Activated CD4-positive, CD25-positive, alpha-beta regulatory T cell treated with anti-CD3 and anti-CD28 coated beads, Interleukin-2, amount 50 U/mL, for 24 hours (primary cell): ENCODE measurements around the gene KCNN2.

Experiments used
- ATAC-seq, 2 donors: fragments of 150-1000 bp; cut with Tn5 transposase; one replicate each; pipeline ENCODE4 v1.10.0; 2021; ENCODE audit warnings: mild to moderate bottlenecking in 1 of 2, moderate library complexity in 1 of 2

The KCNN2 gene

DNA sequence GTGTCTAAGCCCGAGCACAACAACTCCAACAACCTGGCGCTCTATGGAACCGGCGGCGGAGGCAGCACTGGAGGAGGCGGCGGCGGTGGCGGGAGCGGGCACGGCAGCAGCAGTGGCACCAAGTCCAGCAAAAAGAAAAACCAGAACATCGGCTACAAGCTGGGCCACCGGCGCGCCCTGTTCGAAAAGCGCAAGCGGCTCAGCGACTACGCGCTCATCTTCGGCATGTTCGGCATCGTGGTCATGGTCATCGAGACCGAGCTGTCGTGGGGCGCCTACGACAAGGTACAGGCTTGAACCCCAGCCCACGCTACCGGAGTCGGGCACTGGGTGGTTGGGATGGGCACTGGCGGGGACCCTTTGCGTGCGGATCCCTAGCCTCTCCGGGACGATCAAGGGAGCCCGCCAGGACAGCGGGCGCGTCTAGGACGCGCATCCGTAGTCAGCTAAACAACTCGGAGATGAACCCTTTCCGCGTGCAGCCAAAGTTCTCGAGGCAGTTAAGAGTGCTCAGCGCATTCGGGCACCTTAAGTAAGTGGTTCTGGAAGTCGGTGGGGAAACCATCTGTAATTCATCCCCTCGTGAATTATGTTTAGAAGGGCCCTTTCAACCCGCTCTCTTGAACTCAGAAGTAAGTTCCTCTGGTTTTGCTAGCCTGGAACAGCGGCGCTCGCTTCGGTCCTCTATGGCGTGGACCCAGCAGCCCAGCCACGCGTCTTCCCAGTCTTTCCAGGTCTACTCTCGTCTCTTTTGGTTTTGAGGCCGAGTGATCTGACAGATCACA lies 1.3 kb downstream of the KCNN2 start:
- no peak for ATAC-seq

DNA sequence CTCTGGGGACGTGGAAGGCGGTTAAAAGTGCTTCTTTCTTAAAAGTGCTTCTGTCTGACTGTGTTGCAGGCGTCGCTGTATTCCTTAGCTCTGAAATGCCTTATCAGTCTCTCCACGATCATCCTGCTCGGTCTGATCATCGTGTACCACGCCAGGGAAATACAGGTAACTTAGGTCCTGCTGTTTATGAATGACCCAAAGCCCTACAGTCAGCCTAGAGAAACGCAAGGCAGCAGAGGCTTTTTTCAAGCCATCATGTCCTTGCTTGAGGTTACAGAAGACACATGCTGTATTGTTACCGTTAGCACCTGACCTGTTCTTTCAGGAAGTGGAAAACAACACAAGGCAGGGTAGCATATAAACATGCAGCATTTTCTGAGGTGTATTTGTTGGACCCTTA lies 2.0 kb downstream of the KCNN2 start:
- ATAC-seq, result no peak

DNA sequence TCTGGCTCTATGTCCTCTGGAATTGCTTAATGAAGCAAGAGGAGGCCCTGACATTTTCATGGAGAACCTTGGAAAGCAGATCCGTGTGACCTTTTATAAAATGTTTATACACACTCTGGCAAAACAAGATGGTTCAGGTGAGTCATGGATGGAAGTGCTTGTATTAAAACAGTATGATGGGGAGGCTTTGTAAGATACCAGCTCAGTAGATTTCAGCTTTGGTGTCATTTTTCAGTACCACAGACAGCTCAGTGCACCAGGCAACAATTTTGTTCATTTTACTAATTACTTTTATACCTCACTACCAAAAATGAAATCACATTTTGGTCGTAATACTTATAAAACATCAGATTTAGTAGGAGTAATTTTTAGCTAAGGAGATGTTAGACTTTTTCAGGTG lies 5.2 kb downstream of the KCNN2 start:
- no peak for ATAC-seq

DNA sequence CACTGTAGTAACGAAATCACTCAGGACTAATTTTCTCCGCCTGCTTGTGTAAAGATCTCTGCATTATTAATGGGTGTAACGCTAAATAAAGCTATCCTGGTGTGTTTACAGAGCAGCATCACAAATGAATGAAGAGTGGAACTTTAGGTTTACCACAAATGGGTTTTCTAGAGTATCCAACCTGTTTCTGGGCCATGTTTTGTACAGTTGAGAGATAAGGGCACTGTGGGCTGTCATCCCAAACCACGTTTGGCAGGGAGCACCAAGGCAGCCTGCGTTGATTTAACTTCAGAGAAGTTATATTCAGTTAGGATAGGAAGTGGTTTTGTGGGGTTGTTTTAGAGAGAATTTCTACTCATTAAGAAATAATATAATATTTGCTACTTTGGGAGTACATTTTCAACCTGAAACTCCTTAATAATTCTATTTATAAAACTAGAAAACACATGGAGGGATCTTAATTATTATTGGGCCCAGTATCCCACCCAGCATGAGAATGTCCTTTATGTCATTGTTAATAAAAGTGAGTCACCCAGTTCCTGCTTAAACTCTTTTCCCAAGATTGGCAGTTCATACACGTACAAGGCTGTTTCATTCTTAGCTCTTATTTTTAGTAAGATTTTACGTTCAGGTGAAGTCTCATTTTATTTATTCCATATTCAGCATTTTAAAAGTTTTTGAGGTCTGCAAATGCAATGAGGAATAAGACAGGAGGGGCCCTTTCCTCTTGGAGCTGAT lies 8.0 kb downstream of the KCNN2 start:
- no peak for ATAC-seq

DNA sequence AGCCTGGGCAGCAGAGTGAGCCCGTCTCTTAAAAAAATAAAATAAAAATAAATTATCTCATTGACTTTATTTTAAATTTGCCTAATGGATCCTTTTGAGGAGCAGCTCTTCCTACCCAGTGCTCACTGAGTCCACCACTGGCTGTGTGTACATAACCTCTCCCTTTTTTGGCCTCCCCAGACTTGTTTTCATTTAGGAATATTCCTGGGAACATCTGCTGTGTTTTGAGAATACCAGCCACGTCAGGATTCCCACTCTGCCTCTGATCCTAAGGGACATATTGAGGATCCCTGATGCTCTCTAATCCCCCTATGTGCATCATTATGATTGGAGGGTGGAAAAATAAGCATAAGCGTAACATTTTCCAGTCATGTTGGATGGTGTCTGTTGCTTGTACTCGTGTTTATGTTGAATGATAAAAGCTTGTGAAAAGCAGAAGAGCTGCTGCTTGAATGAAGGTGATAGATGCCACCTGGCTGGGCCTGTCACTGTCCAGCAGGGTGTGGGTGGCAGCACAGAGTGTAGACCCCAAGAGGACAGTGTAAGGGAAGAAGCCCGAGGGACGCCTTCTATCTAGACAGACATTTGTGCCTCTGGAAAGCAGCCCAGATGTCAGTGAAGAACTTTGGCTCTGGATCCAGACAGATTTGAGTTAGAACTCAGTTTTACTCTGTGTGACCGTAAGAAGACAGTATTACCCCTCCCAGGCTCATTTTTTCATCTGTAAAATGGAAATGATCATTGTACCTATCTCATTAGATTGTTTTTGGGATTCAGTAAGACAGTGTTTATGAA lies 15.4 kb downstream of the KCNN2 start:
- no peak for ATAC-seq

DNA sequence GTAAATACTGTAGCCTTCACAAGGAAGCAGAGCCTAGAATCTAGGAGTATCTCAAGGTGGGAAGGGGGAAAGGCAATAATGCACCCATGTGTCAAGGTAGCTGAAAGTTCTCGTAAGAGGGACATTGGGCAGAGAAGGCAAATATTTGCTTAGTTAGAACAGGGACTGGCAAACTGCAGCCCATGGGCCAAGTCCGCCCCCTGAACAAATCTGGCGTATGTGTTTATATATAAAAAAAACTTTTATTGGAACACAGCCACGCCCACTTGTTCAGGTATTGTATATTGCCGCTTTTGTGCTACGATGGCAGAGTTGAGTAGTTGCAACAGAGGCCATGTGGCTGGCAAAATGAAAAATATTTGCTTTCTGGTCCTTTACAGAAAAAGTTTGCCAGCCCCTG lies 16.1 kb downstream of the KCNN2 start:
- ATAC-seq, result no peak

DNA sequence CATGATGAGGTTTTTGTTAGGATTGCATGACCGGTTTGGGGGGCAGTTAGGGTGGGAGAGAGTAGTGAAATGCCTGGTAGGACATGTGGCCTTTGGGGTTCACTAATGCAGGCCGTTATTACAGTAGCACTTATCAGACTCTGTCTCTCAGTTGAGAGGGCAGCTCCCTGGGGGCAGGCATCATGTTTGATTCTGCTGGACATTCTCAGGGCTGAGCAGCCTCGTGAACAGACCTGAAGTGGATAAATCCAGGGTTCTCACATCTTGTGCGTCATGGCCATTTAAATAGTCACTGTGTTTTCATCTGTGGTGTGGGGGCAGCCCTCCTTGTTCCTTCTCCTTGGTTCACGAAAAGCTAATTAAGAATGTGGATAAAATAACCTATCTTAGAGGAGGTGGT lies 18.9 kb downstream of the KCNN2 start:
- ATAC-seq, result no peak

DNA sequence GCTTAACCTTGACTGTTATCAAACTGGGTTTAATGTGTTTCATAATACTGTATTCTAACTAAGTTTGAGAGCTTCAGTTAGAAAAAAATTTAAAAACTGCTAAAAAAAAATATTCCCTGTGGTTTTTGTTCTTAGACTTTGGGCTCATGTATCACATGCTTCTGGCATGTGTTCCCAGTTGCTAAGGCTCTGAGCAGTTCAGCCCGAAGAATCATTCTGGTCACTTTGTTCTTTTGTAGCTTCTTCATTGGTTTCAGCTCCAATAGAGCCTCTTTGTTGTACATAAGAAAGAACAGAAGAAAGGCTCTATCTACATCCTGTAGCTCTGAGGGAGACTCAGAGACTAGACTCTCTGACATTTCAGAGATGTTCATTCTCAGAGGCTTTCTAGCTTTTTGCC lies 25.6 kb downstream of the KCNN2 start:
- ATAC-seq, result no peak

DNA sequence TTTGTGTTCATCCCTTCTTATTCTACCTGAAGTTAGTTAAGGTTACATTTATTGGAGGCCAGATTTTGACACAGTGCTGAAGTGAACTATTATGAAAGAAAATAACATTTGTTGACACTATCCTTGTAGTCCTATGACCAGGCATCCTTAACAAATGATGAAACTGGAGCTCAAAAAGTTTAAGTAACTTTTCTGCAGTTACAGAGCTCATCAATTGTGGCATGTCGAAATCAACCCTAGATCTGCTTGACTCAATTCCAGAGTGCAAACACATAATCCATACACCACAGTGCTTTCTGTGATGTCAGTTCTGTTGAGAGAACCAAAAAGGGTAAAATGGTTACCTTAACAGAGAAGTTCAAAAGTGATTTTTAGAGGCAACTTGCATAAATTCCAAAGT lies 28.6 kb downstream of the KCNN2 start:
- ATAC-seq, result no peak

DNA sequence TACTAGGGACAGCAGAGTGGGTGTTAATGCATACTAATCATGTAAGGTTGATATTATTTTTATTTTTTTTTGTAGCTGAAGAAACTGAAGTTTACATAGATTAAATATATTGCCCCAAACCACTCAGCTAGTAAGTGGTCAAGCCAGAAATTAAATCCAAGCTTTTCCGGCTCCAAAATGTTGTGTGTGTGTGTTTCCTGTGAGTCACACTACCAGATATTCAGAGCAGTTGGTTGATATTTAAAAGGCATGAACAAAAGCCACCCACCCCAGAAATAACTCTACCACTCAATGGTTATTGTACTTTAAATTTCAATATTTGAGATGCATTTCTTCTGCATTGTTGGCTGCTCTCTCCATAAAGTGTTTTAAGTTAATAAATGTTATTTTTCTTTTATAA lies 29.5 kb downstream of the KCNN2 start:
- no peak for ATAC-seq

DNA sequence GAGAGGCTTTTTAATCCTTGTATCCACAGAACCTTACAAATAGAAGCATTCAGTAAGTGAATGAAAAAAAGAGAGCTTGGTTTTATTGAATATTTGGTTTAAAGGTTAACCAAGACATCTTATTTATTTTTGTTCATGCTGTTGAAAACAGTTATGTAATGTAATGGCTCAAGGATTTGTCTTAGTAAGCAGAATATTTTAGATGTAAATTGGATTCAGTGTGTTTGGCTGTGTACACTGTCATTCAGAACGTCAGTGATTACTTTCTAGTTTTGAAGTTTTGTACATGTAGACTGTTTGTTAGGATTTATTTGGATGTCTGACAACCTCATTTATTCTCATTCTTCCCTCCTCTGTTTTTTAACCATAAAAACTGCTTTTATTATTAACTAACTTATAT lies 31.3 kb downstream of the KCNN2 start:
- no peak for ATAC-seq

DNA sequence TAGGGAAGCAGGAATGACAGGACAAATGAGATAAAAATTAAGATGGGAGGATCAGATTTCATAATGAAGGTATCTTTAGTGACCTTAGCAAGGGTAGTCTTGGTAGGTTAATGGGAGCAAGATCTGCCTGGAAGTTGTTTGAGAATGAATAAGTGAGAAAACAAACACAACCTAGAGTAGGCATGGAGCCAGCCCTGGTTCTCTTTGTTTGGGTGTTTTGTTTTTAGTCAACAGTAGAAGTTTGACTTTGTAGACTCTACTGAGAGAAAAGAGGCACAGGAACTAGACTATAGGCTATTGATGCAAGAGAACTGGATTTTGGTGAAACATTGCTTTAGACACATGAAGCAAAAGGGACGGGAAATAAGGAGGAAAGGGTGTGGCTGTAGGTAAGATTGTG lies 40.3 kb downstream of the KCNN2 start:
- ATAC-seq, result no peak

DNA sequence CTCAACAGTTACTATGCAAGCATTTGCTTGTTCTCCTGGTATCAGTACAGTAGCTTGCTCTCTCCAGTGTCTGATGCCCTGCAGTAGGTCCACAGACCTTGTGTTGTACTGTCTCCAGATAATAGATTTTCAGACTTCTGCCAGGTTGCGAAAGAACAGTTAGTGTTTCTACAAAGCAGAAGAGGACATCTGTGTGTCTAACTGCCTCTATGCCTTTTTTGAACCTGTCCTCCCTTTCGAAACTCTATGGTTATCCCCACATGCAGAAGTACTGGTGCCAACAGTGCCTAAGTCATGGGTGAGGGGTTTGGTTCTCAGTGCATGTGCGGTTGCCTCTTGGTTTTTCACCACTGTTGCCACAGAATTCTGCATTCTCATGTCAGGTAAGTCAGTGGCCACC lies 45.9 kb downstream of the KCNN2 start:
- ATAC-seq, result no peak

DNA sequence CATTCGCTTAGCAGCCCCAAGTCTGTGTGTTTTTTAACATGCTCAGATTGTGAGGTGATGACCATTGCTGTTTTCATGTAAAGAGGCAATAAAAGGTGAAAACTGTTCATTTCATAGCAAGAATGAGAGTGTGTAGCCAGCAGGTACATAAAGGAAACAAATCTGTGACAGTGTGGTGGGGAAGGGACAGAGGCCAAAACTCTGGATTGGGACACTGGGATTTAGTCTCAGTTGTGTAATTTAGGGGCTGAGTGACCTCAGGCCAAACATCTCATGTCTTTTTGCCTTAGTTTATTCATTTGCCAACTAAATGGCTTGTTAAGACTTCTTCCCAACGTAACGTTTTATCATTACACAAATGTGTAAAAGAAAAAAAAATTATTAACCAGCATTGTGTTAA lies 47.0 kb downstream of the KCNN2 start:
- no peak for ATAC-seq

DNA sequence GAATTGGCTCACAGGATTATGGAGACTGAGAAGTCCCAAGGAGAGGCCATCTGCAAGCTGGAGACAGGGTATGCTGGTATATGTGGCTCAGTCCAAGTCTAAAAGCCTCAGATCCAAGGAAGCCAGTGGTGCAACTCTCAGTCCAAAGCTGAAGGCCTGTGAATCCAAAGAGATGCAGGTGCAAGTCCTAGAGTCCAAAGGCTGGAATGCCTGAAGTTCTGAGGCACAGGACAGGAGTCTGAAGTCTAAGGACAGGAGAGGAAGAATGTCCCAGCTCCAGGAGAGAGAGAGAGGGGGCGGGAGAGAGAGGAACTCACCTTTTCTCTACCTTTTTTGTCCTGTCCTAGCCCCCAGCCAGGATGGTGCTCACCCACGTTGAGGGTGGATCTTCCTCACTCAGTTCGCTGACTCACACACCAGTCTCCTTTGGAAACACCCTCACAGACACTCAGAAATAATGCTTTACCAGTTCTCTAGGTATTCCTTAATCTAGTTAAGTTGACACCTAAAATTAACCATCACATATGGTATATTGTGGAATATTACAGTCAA lies 49.6 kb downstream of the KCNN2 start:
- ATAC-seq, result no peak

DNA sequence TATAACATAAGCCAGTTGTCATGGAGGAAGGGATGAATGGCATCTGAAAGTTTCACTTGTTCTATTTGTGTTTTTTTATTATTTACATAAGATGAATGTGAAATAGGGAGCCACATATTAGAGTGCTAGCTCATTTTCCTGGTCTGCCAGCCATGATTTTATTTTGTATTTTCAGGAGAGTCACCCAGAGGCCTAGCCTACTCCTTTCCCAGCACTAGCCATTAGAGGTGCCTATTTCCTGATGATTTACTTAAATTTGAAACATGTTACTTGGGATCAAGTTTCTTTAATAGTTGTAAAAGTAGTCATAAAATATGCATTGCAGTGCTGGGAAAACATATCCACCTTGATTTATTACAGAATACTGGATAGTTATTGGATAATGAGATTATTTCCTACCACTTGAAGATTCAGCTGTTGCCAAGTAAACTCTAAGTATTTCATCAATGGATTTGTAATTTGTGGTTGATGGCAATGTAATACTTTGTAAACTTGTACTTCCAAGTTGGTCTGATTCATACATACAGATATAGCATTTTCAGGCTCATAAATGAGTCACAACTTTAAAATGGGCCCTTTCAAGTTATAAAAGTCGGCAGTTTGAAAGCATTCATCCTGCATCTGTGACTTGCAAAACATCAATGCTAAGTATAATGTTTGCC lies 50.8 kb downstream of the KCNN2 start:
- ATAC-seq, result no peak

DNA sequence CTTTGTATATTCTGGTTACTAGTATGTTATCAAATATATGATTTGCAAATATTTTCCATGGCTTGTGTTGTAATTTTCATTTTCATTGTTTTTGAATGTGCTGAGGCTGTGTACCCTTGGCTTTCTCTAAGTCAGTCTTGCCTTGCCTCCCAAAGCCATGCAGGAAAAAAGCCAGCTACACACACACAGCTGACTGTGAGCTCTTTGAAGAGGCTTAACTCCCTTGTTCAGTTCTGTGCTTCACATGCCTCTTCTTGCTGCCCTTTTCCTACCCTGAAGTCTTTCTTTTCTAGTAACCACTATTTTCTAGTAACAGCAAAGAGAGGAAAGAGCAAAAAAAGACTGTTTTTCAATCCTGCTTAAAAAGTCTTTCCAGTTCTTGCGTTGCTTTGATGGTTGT lies 53.9 kb downstream of the KCNN2 start:
- ATAC-seq, result no peak

DNA sequence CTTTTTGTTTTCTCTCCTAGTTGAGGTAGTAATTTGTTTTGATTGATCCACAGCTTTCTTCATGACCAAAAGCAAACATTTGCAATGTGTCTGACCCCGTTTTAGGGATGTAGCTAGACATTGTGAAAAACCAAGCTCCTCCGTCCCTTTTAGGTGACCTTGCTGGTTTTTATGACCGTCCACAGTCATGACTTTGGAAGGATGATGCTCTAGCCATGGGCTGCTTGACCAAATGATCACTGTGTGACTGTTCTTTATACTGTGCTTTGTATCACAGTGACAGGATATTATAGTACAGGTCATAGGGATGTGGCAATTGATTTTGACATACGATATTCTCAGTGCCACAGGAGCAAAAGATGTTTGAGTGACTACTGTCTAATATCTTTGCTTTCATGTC lies 54.4 kb downstream of the KCNN2 start:
- no peak for ATAC-seq

DNA sequence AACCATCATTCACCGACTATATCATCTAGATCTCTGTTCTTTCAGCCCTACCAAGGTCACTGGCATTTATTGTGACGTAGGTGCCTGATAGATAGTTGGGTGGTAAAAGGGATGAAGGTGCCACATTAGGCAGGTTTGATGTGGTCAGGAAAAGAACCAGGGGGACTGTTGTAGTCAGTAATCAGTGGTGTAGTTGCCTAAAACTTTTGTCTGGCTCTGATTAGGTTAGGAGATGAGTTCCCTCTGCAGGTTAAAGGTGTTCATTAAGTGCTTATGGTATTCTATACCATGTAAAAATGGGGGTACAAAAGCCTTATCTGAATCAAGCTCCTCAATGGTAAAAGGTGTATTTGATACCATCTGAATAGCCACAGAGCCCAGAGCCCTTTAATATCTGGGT lies 55.6 kb downstream of the KCNN2 start:
- ATAC-seq, result no peak

DNA sequence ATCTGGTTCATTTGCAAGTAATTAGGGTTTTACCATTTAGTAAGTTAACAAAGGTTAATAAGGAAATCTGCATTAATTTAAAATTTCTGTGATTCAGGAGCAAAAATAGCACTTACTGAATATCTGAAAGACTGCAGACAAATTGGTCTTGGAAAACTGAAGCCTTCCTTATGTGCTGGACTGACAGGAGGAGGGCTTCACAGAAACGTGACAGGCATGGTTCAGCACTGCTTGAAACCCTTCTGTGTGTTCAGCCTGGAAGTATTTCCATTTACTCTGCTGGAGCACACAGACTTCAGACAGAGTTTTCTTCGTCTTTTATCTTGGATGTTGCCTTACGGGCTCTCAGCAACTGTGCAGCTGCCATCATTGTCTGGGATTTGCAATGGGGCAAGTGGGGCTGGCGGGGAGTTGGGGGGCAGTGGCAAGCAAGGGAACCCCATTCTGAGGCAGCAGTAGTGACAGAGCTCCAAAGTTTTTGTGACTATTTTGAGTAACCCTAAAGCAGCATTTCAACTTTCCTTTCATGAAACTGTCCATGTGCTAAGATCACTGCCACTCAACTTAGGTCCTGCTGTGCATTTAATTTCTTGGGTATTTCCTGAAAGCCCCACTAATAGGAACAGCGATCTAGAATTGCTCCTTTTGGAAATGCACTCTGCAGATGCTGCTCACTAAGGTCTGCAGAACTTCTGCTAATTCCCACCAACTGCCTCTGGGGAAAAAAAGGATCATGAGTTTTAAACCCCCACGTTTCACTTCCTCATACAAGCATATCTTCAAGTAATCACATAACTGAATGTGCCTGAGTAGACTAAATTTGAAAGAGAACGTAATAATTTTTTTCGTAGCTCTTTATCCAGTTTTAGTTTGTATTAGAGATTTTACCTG lies 56.6 kb downstream of the KCNN2 start:
- no peak for ATAC-seq

DNA sequence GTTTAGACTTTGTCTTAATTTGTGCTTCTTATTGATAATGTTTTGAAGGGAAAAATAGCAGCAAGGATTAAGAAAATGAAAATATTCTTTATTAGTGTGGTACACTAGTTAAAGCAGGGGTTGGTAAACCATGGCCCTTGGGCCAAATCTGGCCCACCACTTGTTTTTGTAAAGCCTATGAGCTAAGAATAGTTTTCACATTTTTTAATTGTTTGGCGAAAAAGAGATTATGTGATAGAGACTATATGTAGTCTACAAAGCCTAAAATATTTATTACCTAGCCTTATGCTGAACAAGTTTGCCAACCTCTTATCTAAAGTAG lies 57.2 kb downstream of the KCNN2 start:
- ATAC-seq, result no peak

DNA sequence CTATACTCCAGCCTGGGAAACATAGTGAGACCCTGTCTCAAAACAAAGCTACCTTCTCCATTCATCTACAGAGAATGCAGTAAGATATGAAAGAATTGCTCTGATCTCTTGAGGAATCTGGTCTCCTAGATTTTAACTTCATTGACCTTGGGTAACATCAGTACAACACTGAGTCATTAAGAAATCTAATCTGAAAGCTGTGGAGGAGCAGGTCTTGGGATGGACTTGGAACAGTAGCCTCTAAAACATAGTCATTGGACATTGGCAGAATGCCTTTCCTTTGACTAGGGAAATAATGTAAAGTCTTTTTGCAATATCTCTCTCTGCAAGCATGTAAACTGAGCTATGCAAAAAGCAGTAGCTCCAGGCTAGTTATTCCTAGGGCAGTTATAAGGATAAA lies 58.1 kb downstream of the KCNN2 start:
- ATAC-seq, result no peak
